Measurements from ENCODE around the gene PRRT2. TPM values are rescaled to one million over a fixed set of nuclear protein-coding genes. Genes with fewer than 3 reads are reported as not detected.
"Not testable (repeated sequence)": the region's sequence is repeated elsewhere in the genome, so short reads cannot be mapped to it uniquely, and the experiment has no call there.

Gene PRRT2
- total RNA-seq, 1 donor from 2014 or later, result 1.1 TPM

DNA sequence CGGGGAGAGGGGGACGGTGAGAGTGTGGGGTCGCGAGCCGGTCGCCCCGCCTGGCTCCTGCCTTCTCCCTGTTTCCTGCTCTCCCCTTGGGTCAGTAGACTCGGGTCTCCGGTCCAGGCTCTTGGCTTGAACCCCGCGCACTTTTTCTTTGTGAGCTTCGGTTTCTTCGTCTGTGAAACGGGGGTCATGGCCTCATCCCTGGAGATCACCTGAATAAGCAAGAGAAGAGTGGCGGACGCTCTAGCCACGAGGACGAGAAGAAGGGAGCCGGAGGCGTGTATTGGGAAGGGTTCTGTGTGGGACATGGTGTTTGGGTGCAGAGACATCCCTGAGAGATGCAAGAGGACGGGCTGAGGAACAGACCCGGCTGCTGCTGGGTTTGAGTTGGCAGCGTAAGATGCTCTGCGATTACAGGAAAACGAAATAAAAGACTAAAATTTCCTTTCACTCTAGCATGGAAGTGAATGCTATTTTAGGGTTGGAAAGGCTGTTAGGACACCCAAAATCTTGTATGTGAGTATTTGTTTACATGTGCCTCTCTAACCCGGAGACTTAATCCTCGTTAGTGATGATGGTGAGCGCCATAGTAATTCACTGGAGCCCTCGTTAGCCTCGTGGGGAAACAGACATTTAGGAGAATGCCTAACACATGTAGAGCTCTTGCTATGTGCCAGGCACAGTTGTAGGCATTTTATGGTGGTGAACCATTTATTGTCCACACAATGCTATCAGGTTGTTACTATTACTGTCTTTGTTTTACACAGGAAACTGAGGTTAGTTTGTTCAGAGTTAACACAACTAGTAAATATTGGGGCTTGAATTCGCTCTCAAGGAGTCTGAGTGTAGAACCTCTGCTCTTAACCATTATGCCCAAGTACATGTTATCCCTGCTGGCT is 20.8 kb upstream of the PRRT2 start:
- intact Hi-C loops (cut with micrococcal nuclease), result loop anchor here (1.0 to 2.0 kb wide), 4 partner anchors 14 to 90 kb away; partner anchors contain the start of gene PAGR1

DNA sequence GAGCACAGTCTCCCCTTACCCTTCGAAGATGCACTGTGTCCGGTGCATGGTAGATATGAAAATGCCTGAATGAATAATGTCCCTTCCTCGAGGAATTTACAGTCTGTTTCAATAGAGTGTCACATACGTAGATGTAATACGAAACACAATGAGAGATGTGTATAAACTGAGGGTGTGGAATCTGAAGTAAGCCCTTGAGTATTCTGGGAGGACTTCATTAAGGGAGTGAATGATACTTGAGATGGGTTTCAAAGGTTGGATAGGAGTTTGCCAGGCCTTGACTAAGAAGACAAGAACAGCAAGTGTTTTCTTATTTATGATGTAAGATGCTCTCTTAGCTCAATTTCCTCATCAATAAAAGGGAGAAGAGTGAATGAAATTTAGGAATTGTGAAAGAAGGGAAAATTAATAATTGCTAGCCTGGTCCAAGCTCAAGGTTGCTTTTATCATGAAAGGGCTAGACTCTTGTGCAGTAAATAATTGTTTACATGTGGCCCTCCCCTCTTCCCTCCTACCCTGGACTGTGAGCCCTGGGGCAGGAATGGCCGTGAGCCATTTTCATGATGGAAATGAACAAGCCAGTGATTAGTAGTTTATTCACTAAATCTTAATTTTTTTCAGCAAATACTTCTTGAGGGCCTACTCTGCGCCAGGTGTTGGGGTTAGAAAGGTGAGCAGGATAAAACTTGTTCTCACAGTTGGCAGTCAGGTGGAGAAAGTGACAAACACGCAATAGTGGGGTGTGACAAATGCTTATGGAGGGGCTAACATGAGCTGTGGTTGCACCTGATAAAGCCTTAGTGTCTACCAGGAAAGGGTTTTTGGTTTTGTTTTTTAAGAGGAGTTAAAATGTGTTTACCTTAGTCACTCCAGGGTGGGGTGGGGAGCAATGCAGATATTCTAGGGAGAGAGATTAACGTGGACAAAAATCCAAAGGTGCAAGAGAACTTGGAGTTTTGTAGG is 19.9 kb upstream of the PRRT2 start:
- intact Hi-C loops (cut with micrococcal nuclease), result loop anchor here (2.0 kb wide), 3 partner anchors 25 to 91 kb away; partner anchors contain the start of gene PAGR1

DNA sequence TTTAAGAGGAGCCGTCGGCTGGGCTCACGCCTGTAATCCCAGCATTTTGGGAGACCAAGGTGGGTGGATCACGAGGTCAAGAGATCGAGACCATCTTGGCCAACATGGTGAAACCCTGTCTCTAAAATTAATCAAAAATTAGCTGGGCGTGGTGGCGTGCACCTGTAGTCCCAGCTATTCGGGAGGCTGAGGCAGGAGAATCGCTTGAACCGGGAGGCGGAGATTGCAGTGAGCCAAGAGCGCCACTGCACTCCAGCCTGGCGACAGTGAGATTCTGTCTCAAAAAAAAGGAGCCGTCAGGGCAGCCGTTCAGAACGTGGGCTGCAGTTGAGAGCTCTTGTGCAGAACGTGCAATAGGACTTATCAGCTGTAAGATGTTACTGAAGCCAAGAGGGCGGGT is 18.8 kb upstream of the PRRT2 start:
- intact Hi-C loops (cut with micrococcal nuclease), result not testable (repeated sequence)

DNA sequence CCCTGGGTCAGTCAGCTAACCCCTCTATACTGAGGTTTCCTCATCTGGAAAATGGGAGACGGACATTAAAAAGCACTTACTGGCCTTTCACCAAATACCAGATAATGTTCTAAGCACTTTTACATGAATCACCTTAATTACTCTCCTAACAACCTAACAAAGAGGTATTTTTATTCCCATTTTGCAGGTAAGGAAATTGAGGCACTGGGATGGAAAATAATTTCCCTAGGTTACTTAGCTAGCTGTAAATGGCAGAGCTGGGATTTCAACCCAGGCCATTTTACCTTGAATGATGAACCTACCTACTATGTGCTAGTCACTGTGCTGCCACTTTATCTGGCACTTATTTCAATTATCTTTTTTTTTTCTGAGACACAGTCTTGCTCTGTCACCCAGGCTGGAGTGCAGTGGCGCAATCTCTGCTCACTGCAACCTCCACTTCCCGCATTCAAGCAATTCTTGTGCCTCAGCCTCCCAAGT is 17.7 kb upstream of the PRRT2 start:
- intact Hi-C loops (cut with micrococcal nuclease), result no loop called here

DNA sequence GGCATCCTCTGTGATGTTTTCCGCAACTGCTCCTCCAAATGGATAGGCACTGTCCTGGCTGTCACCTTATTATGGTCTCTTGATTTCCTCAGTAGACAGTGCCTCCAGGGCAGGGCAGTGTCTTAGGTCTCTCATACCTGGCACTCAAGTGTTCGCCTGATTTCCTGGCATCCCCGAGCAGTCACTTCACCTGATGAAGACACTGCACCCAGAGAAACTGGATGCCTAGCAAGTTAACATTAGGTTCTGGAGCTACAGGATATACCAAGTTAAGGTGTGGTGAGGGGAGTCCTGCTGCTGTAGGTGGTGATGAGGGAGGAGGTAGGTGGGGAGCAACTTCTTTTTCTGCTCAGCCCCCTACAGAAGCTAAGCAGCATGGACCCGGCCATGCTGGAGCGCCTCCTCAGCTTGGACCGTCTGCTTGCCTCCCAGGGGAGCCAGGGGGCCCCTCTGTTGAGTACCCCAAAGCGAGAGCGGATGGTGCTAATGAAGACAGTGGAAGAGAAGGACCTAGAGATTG is 9.5 kb upstream of the PRRT2 start:
- intact Hi-C loops (cut with micrococcal nuclease), result no loop called here

DNA sequence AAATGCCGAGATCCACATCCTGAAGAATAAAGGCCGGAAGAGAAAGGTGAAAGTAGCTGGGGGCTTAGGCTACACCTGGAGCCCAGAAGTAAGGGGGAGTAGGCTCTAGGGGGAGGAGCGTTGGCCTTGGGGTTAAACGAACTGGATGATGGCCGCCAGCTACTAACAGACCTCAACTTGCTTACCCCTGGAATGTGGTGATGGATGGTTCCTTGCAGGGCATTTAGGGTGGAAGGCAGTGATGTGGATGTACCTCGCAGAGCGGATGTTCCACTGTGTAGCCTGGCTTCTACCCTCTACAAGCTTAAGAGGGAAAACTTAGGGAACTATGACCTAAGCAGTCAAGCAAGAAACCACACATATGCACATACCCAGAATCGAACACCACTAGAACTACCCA is 8.0 kb upstream of the PRRT2 start:
- intact Hi-C loops (cut with micrococcal nuclease), result loop anchor here (2.0 kb wide), 2 partner anchors 17 to 855 kb away; partner anchors contain the start of genes FBRS and MVP

DNA sequence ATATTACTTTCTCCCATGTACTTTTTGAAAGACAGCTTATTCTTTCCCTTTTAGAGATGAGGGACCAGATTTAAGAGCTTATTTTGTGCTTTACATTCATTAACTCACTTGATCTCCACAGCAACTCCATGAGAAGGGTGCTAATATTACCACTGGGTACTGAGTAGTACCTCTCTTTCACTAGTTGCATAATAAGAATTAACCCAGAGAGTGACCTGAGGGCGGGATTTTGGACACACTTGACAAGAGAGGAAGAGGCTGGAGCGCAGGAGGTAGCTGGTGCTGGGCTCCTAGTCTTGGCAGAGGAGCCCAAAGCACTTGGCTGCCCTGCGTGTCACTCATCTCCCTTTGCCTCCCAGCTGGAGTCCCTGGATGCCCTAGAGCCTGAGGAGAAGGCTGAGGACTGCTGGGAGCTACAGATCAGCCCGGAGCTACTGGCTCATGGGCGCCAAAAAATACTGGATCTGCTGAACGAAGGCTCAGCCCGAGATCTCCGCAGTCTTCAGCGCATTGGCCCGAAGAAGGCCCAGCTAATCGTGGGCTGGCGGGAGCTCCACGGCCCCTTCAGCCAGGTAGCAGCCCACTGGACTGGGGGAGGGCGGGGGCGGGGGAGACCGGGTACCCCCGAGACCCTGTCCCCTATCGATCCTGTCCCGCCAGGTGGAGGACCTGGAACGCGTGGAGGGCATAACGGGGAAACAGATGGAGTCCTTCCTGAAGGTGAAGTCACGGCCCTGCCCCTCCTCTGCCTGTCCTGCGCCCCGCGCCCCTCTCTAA is 7.3 kb upstream of the PRRT2 start:
- intact Hi-C loops (cut with micrococcal nuclease), result loop anchor here (1.0 to 5.0 kb wide), 8 partner anchors 12 to 1268 kb away; partner anchors contain the start of genes CDIPT, FBRS, KIF22 and MVP

DNA sequence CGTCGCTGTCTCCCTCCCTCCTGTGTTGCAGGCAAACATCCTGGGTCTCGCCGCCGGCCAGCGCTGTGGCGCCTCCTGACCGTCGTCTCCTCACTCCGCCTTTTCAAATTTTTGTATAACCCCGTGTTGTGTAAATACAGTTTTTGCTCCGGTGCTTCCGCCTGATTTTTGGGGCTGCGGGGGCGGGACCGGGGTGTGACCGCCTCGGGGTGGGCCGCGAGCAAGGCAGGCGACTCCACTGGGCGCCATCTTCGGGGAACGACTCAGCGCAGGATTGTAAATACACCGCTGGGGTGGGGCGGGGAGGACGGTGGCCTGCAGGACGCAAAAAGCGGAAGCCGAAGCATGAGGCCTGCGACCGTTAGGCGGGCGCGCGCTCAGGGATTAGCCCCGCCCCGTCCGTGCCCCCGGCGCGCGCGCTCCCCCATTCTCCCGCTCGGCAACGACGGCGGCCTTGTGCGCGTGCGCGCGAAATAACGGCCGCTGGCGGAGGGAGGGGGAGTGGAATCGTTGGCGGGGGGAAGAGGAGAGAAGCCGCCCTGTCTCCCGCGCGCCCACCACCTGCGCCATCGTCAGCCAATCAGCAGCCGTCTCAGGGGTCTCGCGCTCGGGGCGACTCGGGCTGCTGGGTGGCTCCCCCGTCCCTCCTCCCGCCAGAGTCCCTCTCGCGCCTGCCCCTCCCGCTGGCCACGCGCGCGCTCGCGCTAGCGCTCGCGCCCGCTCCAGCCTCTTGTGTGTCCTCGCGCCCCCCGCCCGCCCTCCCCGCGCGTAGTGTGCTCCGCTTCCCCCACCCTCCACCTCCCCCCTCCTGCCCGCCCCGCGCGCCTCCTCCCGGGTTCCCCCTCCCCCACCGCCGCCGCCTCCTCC is 6.5 kb upstream of the PRRT2 start:
- intact Hi-C loops (cut with micrococcal nuclease), result loop anchor here (1.0 to 5.0 kb wide), 9 partner anchors 11 to 1267 kb away; partner anchors contain the start of genes CDIPT, FBRS, KIF22 and MVP

DNA sequence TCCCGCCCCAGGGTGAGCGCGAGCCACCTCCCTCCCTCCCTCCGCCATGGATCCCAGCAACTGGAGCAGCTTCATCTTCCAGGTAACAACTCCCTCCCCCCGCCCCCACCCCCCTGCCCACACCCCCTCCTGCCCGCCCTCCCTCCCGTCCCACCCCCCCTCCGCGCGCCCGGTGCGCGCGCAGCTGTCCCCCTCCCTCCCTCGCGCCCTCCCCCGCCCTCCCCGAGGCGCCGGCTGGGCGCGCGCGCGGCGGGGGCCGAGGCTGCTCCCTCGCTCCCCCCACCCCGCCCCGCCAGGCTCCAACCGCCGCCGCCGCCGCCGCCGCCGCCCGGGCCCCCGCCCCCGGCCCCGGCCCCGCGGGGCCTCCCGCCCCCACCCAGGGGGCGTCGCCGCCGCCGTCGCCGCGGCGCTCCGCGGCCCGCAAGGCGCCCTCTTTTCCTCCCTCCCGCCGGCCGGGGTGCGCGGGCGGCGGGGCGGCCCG is 5.9 kb upstream of the PRRT2 start, which contains the start of gene MAZ:
TSS of gene MAZ (plus strand) at position 431 of the 481 bp plus-strand sequence. CDS start 173 bp downstream, outside the sequence.
- intact Hi-C loops (cut with micrococcal nuclease), result loop anchor here (1.0 to 5.0 kb wide), 4 partner anchors 60 to 1266 kb away; partner anchors contain the start of genes SRCAP, ZNF646 and ZNF668

DNA sequence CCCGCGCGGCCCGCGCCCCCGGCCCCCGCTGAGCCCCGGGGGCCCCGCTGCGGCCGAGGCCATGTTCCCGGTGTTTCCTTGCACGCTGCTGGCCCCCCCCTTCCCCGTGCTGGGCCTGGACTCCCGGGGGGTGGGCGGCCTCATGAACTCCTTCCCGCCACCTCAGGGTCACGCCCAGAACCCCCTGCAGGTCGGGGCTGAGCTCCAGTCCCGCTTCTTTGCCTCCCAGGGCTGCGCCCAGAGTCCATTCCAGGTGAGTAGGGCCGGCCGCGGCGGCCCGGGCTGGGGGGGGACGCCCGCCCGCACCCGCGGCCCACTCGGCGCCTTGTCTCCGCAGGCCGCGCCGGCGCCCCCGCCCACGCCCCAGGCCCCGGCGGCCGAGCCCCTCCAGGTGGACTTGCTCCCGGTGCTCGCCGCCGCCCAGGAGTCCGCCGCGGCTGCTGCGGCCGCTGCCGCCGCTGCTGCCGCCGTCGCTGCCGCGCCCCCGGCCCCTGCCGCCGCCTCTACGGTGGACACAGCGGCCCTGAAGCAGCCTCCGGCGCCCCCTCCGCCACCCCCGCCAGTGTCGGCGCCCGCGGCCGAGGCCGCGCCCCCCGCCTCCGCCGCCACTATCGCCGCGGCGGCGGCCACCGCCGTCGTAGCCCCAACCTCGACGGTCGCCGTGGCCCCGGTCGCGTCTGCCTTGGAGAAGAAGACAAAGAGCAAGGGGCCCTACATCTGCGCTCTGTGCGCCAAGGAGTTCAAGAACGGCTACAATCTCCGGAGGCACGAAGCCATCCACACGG is 5.2 kb upstream of the PRRT2 start:
- intact Hi-C loops (cut with micrococcal nuclease), result loop anchor here (1.0 to 5.0 kb wide), 4 partner anchors 61 to 1265 kb away; partner anchors contain the start of genes SRCAP, ZNF646 and ZNF668

DNA sequence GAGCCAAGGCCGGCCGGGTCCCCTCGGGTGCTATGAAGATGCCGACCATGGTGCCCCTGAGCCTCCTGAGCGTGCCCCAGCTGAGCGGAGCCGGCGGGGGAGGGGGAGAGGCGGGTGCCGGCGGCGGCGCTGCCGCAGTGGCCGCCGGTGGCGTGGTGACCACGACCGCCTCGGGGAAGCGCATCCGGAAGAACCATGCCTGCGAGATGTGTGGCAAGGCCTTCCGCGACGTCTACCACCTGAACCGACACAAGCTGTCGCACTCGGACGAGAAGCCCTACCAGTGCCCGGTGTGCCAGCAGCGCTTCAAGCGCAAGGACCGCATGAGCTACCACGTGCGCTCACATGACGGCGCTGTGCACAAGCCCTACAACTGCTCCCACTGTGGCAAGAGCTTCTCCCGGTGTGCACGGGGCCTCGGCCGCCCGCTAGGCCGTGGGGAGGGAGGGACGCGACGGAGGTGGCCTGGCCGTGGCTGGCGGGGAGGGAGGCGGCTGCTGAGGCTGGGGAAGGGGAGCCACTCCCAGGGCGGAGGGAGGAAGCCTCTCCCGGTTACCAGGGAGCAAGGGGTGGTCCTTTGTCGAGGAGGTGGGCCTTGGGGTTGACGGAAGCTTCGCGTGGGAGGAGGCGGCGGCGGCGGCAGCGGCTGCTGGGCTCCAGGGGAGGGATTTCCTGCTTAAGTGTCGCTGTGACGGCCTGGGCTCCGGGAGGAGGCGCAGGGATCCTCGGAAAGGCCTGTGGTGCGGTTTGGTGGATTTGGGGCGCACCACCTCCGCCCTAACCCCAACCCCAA is 4.4 kb upstream of the PRRT2 start:
- intact Hi-C loops (cut with micrococcal nuclease), result loop anchor here (5.0 kb wide), 3 partner anchors 105 to 1265 kb away; partner anchors contain the start of genes SRCAP, ZNF646 and ZNF668

DNA sequence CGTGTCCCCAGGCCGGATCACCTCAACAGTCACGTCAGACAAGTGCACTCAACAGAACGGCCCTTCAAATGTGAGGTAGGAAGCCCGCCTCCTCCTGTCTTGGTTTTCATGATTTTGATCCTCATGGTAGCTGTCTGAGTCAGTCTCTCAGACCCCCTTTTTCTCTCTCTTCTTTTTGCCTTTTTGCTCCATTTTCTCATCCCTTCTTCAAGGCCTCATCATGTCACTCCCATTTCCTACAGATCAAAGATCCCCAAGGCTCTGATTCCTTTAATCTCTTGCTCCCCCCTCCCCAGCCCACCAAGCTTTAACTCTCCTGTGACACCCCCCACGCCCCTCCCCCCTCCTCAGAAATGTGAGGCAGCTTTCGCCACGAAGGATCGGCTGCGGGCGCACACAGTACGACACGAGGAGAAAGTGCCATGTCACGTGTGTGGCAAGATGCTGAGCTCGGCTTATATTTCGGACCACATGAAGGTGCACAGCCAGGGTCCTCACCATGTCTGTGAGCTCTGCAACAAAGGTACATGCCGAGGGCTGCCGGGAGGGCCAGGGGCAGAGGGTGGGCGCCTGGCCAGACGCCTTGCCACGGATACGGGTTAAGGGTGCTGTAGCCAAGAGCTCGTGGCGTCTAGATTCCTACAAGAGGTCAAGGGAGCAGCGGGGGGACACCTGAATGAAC is 3.6 kb upstream of the PRRT2 start:
- intact Hi-C loops (cut with micrococcal nuclease), result loop anchor here (5.0 kb wide), 3 partner anchors 106 to 1264 kb away; partner anchors contain the start of genes SRCAP, ZNF646 and ZNF668

DNA sequence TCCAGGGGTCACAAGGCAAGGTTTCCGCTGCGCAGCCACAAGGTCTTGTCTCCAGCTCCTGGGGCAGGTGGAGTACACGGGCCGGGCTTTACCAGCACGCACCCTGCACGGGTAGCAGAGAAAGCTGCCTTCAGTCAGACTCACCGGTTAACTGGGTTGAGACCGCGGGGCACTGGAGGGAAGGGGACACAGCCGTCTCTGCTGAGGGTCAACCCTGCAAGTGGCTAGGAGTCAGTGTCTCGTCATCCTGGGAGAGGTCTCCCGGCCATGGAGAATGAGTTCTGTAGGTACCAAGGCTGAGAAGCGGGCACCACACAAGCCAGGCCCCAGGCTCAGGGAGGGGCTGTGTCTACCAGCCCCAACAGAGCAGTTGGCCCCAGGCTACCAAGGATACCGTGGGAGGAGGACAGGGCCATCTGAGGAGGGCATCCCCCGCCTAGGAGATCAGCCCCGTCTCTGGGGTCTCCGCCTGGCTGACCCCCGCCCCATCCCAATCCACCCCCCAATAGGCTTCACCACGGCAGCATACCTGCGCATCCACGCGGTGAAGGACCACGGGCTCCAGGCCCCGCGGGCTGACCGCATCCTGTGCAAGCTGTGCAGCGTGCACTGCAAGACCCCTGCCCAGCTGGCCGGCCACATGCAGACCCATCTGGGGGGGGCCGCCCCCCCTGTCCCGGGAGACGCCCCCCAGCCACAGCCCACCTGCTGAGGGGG is 2.8 kb upstream of the PRRT2 start:
- intact Hi-C loops (cut with micrococcal nuclease), result loop anchor here (5.0 kb wide), 3 partner anchors 107 to 1263 kb away; partner anchors contain the start of genes SRCAP, ZNF646 and ZNF668

DNA sequence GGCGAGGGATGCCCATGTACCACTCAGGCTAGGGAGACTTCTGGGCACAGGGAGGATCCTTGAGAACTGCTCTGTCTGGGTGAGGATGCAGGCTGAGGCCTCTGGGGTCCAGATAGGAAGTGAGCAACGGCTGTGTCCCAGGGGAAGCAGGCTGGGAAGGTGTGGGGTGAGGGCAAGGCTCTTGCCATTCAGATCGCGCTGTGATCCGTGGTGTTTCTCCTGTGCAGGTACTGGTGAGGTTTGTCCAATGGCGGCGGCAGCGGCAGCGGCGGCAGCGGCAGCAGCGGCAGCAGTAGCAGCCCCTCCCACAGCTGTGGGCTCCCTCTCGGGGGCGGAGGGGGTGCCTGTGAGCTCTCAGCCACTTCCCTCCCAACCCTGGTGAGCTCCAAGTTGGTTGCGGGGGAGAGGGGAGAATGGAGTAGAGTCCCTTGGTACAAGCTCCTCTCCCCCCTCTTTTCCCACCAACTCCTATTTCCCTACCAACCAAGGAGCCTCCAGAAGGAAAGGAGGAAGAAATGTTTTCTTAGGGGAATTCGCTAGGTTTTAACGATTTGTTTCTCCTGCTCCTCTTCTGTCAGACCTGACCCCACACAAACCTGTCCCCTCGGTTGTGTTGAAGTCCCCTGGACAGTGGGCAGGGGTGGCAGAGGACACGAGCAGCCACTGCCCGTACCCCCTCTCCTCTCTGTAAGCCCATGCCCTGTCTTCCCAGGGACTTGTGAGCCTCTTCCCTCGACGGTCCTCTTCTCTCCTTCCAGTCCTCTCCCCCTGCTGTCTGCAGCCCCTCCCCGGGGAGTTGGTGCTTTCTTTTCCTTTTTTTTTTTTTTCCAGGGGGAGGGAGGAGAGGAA is 1.9 kb upstream of the PRRT2 start:
- intact Hi-C loops (cut with micrococcal nuclease), result loop anchor here (5.0 kb wide), 3 partner anchors 108 to 1262 kb away; partner anchors contain the start of genes SRCAP, ZNF646 and ZNF668

All from T-helper 2 cell treated with Interferon-gamma antibody and Interleukin-4, amounts not matched to agents 100 ng/mL and 5 ng/mL, for 36 hours (primary cell).